HG02943 (cell line): Measurements from ENCODE around the gene CIB4.

Source experiments
- ATAC-seq: cut with Tn5 transposase; IDR thresholded peaks from one replicate; pipeline ENCODE4 v1.9.1; 2021; ENCODE audit warnings: mild to moderate bottlenecking, low read depth, moderate library complexity; ENCODE audit not compliant: unreplicated experiment

The CIB4 gene

DNA sequence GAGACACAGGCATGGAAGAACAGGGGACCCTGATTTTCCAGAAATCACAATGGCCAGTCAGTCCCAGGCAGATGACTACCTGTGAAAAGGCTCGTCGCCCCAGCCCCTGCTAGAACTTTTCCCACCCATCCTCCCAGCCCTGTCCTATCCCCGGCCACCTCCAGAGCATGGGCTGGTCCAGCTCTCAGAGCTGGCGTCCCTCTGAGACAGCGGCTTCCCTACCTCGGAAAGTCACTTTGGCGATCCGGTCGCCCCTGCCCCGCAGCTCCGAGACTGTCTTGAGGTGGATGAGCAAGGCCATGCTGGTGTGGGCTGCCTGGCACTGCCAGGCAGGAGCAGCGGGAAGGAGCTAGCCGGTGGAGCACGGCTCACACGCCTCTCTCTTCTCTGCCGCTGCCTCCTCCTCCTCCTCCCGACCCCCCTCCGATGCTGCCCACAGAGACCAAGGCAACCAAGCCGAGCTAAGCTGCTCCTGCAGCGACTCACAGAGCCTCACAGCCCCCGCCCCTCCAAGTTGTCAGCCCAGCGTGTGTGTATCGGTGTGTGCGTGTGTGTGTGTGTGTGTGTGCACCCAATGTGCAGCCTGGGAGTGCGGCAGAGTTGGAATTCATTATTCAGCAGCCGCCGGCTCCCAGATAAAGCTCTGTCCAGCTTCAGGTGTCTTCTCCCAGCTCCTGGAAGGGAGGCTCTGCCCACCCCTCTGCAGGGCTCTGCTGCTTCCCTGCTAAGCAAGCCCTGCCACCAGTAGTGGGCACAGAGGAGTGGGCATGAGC lies 82.7 kb downstream of the CIB4 start:
- ATAC-seq = no peak

DNA sequence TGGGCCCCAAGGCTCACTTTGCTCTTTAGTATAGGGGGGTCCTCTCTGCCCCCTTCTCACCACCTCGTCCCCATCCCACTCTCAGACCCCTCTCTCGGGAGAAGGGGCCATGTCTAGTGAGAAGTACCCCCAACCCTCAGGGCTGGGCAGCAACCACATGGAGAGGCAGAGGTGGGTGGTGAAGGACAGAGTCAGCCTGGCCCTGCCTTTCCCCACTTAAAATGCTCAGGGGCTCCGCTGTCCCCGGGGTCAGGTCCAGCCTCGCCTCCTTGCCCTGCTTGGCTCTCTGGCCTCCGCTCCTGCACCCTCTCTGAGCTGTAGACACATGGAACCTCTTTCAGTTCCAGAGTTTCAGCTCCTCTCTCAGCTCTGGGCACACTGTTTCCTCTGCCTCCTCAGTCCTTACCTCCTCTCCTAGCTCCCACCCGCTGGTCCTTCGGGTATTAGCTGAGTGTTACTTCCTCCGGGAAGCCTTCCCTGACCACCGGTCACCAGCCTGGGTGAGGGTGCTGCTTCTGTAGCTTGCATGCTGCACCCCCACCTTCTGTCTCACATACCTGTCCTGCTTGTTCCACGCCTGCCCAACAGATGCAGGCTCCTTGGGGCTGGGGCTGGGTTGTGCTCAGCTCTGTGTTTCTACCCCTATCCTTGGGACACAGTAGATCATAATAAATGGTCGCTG lies 83.8 kb downstream of the CIB4 start:
- no peak for ATAC-seq

DNA sequence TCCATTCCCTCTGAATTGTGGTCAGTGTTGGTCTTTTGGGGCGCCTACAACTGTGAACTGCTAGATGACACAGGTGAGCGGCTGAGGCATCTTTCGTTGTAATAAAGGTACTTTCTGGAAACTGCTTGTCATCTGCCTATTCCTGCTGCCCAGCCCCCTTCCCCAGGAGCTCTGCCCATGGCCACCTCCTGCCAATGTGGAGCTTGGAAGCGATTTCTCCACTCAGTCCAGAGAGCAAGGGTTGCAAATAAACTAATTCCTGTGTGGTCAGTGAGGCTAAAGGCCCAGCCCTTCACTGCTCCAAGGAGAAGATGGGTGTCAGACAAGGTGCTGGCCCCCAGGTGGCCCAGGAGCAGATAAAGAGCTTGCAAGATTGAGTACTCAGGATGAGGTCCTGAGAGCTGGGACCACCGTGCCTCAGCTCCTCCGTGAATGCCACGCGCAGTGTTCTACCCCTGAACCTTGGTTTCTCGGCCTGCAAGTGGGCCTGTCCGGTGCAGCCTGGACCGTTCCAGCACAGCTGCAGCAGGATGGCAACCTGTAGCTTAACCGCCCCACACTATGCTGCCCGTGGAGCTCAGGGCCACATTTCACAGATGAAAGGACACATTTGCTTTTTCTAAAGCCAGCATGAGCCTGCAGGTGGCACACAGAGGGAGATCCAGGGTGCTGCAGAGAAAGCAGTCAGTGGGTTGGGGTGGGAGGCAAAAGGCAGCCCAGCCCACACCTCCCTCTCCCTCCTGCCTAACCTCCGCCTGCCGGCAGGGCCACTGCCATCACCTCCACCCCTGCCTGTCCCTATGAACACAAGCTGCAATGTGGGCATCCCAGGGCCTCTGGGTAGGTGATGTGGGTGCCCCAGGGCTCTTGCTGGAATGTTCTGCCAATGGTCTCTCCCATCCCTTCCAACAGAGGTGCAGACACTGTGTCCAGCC lies 84.6 kb downstream of the CIB4 start:
- ATAC-seq = no peak

DNA sequence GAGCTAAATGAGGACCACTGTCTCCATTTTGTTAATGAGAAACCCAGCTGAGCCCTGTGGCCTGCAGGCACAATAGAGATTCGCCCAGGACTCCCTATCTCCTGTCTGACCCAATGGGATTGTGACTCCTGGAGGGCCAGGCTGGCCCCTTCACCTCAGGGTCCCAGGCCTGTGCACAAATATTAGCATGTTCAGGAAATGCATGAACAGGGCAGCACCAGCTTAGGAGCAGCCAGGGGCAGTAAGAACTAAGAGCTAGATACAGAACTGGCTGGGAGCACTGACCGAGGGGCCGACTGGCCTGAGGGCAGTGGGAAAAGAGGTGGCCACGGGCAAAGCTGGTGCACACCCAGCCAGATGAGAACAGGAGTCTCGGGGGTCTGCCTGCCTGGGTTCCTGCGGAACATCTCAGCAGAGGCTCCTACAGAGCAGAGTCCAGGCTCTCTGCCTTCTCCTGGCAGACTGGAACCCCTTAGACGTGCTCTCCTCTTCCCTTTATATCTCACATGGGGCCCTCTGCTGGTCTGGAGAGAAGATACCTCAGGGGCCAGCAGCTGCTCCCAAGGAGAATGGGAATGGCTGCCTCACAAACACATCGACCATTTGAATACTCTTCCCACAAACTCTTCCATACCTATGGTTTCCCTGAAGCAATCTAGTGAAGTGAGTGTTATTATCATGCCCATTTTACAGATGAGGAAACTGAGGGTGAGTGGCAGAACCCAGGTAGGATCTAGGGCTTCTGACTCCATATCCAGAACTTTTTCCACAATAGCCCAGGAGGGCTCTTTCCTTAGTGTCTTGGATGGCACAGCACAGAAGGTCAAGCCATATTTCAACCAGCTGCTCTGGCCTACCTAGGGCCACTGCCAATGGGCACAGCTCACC lies 85.7 kb downstream of the CIB4 start:
- ATAC-seq = no peak

DNA sequence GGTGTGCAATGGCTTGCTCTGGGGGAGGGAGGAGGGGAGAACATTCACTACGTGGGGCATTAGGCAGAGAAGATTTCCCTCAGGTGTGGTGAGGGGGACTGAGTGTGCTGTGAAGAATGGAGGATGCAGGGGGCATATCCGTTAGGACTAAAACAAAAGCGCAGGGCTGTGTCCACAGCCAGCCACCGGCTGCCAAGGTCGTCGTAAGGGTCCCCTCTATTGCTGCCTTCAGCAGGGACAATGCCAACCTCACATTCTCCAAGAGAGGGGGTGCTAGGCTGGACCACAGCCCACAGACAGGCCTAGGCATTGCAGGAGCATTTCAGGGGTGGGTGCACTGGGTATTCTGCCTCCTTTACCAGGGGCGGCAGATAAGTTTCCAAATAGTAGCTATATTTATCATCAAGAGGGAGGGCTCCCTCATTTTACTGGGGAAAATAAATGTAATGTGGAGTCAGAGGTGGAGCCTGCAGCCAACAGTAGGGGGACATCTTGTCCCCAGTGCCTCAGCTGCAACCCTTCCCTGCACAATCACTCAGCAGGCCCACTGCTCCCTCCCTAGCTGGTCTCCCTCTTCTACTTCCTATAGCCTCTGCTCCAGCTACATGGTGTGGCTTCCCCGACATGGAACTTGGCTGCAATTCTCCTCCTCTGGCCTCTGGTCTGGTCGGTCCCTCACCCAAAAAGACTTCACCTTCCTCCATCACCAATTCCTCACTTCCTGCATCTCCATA lies 88.4 kb downstream of the CIB4 start:
- no peak for ATAC-seq

DNA sequence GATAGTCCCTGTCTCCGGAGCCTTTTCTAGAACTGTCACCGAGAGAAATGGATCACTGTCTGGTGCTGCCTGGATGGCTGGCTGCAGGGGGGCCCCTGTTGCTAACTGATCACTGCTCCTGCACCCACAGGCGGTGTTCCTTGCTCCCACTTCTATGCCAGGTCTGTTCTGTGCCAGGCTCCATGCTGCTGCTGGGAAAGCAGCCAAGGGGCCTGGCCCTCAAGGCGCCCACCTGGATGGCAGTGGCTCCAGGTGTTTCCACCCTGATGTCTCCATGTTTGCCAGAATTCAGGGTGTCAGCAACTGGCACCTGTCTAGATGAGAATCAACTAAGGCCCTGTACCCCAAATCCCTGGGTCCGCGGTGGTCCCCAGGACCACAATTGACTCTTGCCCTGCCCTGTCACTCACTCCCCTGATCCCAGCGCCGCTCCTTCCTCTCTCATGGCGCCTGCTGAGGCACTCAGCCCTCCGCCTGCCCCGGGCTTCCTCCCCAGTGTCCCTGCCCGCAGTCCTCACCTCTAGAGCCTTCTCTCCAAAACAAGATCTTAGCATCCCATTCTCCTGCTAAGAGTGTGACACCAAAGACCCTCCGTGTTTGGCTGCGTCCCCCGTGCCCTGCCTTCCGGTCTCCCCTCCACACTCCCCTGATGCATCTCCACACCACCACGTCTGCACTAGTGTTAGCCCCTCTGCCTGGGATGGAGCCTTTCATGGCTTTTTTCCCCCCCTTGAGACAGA lies 90.7 kb downstream of the CIB4 start:
- ATAC-seq = no peak

DNA sequence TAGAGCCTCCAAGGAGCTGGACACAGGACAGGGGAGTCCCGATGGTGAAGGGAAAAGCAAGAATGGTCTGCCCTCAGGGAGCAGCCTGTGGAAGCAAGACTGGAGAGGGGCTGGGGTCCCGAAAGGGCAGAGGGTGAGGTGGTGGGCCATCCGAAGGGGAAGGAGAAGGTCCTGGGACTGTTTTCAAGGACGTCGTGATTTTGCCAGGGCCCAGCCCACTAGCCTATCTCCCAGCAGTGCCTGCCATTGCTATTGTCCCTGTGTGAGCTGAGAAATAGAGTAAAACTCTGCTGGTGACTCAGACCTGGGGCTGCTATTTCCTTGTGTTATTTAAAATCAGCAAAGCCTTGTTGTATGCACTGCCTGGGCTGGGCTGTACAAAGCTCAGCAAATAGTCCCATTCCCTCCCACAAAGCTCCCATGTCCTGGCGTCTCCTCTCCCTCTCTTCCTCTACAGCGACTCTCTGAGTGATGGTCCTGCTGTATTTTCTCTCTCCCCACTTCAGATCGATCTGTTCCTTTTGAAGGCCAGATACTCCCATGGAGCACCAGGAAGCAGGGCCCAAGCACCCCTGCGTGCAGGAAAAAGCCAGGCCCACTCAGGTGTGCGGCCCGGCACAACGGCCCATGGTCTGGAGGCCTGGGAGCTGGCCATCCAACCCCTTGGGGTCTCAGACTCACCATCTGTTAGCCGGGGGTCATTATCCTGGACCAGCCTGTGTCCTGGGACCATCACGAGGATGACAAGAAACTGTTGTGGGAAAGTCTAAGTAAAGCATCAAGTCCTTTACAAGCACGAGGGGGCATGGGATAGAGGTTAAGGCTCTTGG lies 98.3 kb downstream of the CIB4 start:
- ATAC-seq = no peak

DNA sequence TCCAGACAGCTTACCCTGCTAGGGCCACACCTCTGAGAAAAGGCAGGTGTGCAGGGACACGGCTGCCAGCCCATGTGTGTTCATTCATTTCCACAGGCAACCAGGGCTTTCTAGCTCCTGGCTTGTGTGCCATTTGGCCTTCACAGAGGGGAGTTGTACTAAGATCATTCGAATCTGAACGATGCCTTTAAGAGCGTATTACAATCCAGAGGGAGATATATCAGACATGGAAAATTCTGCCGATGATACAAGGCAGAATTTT lies 99.0 kb downstream of the CIB4 start:
- ATAC-seq = no peak

DNA sequence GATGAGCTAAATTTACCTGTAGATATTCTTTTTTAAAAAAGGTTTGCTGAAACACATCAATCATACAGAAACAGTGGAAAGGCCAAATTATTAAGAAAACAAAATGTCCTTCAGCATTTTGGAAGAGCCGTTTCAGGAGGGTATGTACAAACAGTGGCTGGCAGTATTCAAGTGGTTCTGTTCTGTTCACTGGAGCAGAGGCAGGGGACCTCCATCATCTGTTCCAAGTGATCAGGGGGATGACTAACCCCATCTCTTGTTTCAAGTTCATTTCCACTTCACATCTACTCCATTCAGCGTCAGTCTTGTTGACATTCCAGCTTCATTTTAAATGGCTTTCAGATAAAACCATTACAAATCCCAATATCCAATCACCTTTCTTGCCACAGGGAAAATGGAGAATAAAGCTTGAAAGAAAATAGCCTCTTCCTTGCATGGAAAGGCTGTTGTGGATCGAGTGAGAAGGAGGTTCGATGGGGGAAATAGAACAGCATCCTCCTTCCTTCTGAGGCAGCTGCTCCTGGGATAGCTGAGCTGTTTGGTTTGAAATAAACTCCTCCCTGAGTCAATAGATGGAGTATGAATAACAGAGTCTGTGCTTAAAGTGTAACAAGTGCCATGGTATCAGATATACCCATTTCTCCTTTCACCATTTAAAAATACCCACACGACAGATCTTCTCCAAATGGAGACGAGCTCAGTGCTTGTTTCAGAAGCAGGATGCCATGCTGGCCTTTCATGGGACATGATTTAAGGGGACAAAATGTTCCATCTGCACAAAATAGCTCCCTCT lies 99.6 kb downstream of the CIB4 start:
- ATAC-seq = no peak

DNA sequence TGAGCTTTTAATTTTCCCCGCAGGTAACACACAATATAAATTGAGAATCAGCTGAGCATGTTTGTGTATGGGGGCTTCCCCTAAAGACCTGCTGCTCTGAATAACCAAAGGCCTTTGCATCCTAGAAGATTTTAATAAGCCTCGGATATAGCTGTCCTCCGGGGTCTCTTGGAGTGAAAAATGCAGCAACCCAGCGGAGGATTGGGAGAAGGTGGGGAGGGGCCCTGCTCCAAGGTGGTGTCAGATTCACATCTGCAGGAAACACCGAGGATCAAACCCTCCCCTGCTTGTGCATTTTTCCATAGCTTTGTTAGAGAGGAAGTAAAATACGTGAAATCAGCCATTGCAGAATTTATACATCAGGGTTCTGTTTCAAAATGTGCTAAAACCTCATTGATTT lies 100.2 kb downstream of the CIB4 start:
- no peak for ATAC-seq

DNA sequence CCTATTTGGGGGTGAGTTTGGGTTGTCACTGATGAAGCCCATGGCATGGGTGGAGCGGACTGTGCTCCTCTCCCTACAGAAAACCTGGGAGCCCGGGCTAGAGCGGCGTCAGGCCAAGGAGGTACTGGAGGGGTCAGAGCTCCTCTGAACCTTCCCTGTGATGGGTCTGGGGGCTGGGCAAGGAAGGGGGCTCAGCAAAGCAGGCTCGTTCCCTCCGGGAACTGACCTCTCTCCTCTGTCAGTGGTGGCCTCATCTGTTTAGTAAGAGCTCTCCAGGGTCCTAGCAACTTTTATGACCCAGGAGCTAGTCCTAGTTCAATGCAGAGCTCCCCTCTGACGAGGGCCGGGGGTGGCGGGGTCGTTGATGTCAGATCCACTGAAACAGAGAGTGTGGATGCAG lies 100.9 kb downstream of the CIB4 start:
- ATAC-seq = no peak

DNA sequence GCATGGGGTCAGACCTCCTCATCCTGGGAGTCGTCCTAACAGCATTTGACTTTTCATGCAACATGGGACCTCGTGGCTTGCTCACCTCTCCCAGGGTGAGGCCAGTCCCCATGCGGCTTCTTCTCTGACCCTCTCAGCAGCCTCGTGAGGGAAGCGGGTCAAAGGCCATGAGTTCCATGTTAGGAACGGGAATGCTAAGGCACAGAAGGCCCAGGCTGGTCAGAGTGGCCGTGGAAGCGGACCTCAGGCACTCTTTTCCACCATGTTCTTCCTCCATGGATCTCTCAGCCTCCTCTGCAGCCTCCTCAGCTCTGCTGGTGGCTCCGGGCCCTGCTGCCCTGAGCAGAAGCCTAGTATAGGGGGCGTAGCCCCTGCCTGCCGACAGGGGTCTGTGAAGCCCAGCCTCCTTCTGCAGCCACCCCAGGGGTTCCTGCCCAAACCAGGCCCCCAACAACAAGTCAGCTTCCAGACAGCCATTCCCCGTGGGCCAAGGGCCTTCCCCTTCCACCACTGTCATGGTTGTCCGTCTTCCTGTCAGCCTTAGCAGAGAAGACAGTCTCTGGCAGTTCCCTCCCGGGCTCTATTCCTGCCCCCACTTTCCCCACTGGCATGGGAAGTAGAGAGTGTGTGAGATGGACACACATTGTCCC lies 103.2 kb downstream of the CIB4 start:
- ATAC-seq = no peak

DNA sequence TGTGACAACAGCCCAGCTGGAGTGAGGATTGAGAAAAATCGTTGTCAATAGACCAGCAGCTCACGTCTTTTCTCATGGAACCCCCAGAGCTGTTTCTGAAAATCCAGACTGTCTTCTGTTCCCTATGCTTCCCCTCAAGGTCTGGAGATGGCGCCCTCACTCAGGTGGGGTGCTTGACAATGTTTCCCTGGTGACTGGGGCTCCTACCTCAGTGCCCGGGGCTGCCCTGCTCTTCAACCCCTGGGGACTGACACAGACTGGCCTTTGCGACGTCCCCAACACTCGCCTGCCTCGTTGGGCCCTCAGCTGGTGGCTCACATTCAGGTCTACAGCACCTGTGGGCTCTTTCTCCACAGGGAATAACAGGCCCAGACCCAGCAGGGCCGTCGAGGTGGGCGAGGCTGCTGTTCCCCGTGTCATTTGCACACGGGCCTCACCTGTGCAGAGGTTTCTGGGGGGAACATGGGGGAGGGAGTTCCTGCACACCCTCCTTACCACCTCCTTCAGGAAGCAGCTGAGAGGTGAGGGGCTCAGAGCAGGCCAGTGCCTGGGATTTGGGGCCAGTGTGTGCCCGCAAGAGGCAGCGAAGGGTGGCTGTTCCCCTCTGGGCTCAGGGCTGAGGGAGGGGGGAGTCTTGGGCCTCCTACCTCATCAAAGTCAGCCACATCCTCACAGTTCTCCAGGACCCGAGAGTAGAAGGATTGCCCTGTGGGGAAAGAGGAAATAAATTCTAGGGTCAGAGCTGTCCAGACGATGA lies 103.9 kb downstream of the CIB4 start:
- no peak for ATAC-seq

DNA sequence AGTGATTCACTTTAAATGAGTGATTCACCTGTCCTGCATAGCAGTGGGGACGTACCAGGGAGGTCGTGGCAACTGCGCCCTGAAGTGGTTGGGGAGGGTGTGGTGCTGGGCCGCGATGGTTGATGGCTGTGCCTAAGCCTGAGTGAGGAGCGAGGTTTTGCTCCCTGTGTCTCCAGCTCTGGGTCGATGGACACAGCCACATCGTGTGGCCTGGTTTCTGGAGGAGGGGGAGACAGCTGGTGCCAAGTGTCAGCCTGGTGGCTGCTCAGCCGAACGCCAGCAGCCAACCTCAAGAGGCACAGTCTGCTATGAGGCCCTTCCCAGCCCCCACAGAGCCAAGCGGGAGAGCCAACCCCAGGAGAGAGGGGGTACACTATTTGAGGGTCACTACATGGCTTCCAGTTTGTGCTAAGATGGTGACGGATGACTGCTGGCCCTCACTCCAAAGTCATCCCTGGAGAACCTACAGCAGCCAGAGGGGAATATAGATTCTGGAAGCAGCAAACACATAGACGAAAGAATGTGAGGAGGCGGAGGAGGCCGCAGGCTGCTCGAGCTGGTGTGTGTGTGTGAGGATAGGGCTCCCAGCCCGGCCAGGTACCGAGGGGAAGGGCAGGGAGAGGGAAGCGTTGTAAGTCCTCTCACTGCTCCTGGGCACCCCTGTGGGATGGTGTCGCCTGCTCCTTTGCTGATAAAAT lies 104.6 kb downstream of the CIB4 start:
- no peak for ATAC-seq

DNA sequence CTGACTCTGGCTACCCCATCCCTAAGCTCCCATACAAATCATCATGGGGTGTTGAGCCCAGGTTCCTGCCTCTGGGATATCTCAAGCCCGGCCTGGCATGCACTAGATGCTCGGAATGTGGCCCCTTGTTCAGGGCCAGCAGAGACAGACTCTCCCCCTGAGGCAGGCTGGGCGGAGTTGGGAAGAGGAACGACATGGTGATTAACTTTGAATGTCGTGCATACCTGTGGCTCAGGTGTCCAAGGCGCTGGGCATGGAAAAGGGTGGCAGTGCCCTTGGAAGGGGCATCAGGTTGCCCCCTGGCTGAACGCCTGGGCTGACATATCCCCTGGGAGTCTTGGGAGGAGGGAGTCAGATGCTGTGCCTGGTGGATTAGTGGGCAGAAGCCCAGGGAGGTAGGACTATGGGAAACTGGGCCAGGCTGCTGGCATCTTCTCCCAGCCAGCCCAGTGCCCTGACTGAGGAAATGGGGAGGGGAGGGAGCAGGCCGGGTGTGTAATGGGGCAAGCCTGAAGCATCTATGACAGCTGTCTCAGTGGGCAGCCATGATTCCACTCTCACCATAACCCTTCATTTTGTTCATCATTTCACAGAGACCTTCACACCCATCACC lies 105.4 kb downstream of the CIB4 start:
- ATAC-seq = no peak
